ENCODE measurements around the gene DROSHA.

- no peak for TF ChIP-seq TAF1 (IDR thresholded peaks at IDR 0.05; ENCODE audit: borderline replicate concordance, insufficient read depth, low read length)
- no peak for TF ChIP-seq POLR2AphosphoS5 (IDR thresholded peaks at IDR 0.05; ENCODE audit: low read depth, low read length)
- TF ChIP-seq FOXP2 (optimal IDR thresholded peaks at IDR 0.05; ENCODE audit: borderline replicate concordance, extremely low read depth, extremely low read length, insufficient read depth), result no peak
- no peak for TF ChIP-seq SIN3A (IDR thresholded peaks at IDR 0.05; ENCODE audit: borderline replicate concordance, insufficient read depth, low read length)
- no peak for TF ChIP-seq REST (IDR thresholded peaks at IDR 0.05; ENCODE audit: insufficient read depth in 1 of 2, low read depth in 2 of 2, low read length in 2 of 2)
Measured at GRCh38 chr5:31530541-31531265, 1.2 kb downstream of the DROSHA start.
